ENCODE measurements around the gene PKP2. TPM values are rescaled to one million over a fixed set of nuclear protein-coding genes. Genes with fewer than 3 reads are reported as not detected.

The PKP2 gene
- total and polyA plus RNA-seq, 2 donors from 2014 or later: 4.3 to 7.6 TPM

DNA sequence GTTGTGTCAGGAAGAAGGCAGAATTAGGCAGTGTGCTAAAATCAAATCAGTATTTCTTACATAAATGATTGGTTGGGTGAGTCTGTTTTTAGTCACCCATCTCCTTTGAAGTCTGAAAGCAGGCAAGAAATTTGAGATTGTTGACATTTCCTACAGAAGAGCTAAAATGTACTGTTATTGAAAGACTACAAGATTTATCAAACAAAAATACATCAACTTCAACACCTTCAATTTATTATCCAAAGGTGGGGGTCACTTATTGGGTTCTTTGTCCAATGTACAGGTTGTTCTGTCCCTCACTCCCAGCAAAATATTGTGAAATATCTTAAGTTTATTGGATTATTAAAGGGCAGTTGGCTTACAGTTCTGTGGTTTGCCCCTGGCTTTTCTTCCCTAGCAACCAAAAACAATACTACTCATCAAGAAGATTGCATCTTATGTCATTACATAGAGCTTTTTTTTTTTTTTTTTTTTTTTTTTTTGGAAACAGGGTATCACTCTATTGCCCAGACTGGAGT lies 20.6 kb upstream of the PKP2 start:
- H3K27ac ChIP-seq (ENCODE audit: low read depth in 2 of 2, low read length in 2 of 2): no peak overlapping the region
- intact Hi-C loops (cut with DNase I): loop anchor here (10.0 kb wide), 1 partner anchor 152 kb away; no protein-coding TSS in a partner anchor
- no peaks in the 10 kb centered on the region for H3K4me1 ChIP-seq (ENCODE audit: control insufficient read depth in 2 of 3, insufficient read depth in 2 of 3, low read depth in 1 of 3, low read length in 3 of 3)
- H3K9me3 ChIP-seq (ENCODE audit: control insufficient read depth in 2 of 3, insufficient read depth in 1 of 3, low read length in 3 of 3): no peaks in the 10 kb centered on the region
- H3K9ac ChIP-seq (ENCODE audit: low read length in 3 of 3): no peak overlapping the region
- DNase-seq: no peak
- H3K27me3 ChIP-seq (ENCODE audit: control insufficient read depth, insufficient read depth, low read length): no peaks in the 10 kb centered on the region
- TF ChIP-seq, protein P1, sequence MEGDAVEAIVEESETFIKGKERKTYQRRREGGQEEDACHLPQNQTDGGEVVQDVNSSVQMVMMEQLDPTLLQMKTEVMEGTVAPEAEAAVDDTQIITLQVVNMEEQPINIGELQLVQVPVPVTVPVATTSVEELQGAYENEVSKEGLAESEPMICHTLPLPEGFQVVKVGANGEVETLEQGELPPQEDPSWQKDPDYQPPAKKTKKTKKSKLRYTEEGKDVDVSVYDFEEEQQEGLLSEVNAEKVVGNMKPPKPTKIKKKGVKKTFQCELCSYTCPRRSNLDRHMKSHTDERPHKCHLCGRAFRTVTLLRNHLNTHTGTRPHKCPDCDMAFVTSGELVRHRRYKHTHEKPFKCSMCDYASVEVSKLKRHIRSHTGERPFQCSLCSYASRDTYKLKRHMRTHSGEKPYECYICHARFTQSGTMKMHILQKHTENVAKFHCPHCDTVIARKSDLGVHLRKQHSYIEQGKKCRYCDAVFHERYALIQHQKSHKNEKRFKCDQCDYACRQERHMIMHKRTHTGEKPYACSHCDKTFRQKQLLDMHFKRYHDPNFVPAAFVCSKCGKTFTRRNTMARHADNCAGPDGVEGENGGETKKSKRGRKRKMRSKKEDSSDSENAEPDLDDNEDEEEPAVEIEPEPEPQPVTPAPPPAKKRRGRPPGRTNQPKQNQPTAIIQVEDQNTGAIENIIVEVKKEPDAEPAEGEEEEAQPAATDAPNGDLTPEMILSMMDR (IDR thresholded peaks at IDR 0.05; ENCODE audit: borderline replicate concordance, extremely low read depth, insufficient read depth): no peak
- no peak overlapping the region for H3K4me3 ChIP-seq (ENCODE audit: low read length in 3 of 3)
- H3K36me3 ChIP-seq (ENCODE audit: control insufficient read depth in 2 of 3, insufficient read depth in 3 of 3, low read length in 3 of 3): no peaks in the 10 kb centered on the region
- FAIRE-seq: no peak

DNA sequence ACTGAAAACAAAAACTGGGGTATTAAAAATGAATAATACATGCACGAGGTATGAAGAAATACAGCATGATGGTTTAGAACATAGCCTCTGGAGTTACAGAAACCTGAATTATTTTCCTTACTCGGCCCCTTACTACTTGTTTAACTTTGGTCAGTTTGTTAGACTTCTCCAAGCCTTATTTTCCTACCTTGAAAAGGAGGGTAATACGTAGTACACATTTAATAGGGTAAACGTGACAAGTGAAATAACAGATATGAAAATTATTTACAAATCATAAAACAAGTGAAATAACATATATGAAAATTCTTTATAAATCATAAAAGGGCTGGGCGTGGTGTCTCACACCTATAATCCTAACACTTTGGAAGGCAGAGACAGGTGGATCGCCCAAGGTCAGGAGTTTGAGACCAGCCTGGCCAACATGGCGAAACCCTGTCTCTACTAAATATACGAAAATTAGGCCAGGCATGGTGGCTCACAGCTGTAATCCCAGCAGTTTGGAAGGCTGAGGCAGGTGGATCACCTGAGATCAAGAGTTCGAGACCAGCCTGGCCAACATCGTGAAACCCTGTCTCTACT lies 11.4 kb upstream of the PKP2 start:
- no peaks in the 10 kb centered on the region for H3K27me3 ChIP-seq (ENCODE audit: control insufficient read depth, insufficient read depth, low read length)
- H3K9ac ChIP-seq (ENCODE audit: low read length in 3 of 3): no peak overlapping the region
- TF ChIP-seq, protein P1 (IDR thresholded peaks at IDR 0.05; ENCODE audit: borderline replicate concordance, extremely low read depth, insufficient read depth): no peak
- no peaks in the 10 kb centered on the region for H3K9me3 ChIP-seq (ENCODE audit: control insufficient read depth in 2 of 3, insufficient read depth in 1 of 3, low read length in 3 of 3)
- no peak overlapping the region for H3K27ac ChIP-seq (ENCODE audit: low read depth in 2 of 2, low read length in 2 of 2)
- H3K4me3 ChIP-seq (ENCODE audit: low read length in 3 of 3): no peak overlapping the region
- H3K4me1 ChIP-seq (ENCODE audit: control insufficient read depth in 2 of 3, insufficient read depth in 2 of 3, low read depth in 1 of 3, low read length in 3 of 3): no peaks in the 10 kb centered on the region
- no peaks in the 10 kb centered on the region for H3K36me3 ChIP-seq (ENCODE audit: control insufficient read depth in 2 of 3, insufficient read depth in 3 of 3, low read length in 3 of 3)
- DNase-seq (no peak), FAIRE-seq (no peak)
- intact Hi-C loops (cut with DNase I): no loop called here

DNA sequence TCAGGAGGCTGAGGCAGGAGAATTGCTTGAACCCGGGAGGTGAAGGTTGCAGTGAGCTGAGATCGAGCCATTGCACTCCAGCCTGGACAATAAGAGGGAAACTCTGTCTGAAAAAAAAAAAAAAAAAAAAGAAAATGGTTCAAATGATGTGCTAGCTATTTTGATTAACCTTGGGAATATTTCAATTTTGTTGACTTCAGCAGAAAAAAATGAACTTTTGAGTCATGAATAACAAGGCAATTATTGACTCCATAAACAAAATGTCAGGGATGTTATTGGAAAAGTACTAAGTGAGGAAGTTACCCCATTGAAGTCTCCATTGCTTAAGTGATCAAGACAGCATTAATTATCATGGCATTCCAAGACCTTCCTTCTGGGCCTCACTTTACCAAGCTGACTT lies 10.6 kb upstream of the PKP2 start:
- Histone ChIP-seq H3K4me3 (ENCODE audit: low read length in 3 of 3) (no peak overlapping the region), H3K27me3 (ENCODE audit: control insufficient read depth, insufficient read depth, low read length) (no peaks in the 10 kb centered on the region), H3K36me3 (ENCODE audit: control insufficient read depth in 2 of 3, insufficient read depth in 3 of 3, low read length in 3 of 3) (no peaks in the 10 kb centered on the region), H3K9ac (ENCODE audit: low read length in 3 of 3) (no peak overlapping the region), H3K27ac (ENCODE audit: low read depth in 2 of 2, low read length in 2 of 2) (no peak overlapping the region), H3K9me3 (ENCODE audit: control insufficient read depth in 2 of 3, insufficient read depth in 1 of 3, low read length in 3 of 3) (no peaks in the 10 kb centered on the region), H3K4me1 (ENCODE audit: control insufficient read depth in 2 of 3, insufficient read depth in 2 of 3, low read depth in 1 of 3, low read length in 3 of 3) (no peaks in the 10 kb centered on the region)
- TF ChIP-seq, protein P1 (IDR thresholded peaks at IDR 0.05; ENCODE audit: borderline replicate concordance, extremely low read depth, insufficient read depth): no peak
- FAIRE-seq (no peak), DNase-seq (no peak)
- intact Hi-C loops (cut with DNase I): no loop called here
